ENCODE results near the gene C10orf88.

C10orf88 gene

GRCh38 chr10:122992031-122992585 is 38.1 kb upstream of the C10orf88 start:
- H3K27ac ChIP-seq (ENCODE audit: low read length): no peak overlapping the region
- DNase-seq (ENCODE audit: low read depth, low spot score): no peak
- WGBS (ENCODE audit: insufficient coverage, insufficient read length): no CpG with 5 or more reads among the region's 1 CpG
- no peaks in the 10 kb centered on the region for H3K9me3 ChIP-seq (ENCODE audit: control insufficient read depth, insufficient read depth, low read length)
- no peak overlapping the region for H3K4me3 ChIP-seq (ENCODE audit: low read length)
- no peaks in the 10 kb centered on the region for H3K4me1 ChIP-seq (ENCODE audit: control insufficient read depth, insufficient read depth, low read length)
- no peaks in the 10 kb centered on the region; the same call in 1 of the 2 replicates for H3K36me3 ChIP-seq (ENCODE audit: control insufficient read depth, insufficient read depth, low read length)
- no peaks in the 10 kb centered on the region for H3K27me3 ChIP-seq (ENCODE audit: control insufficient read depth, insufficient read depth, low read length)

- Histone ChIP-seq H3K9me3 (ENCODE audit: control insufficient read depth, insufficient read depth, low read length) (no peaks in the 10 kb centered on the region), H3K4me3 (ENCODE audit: low read length) (no peak overlapping the region), H3K27me3 (ENCODE audit: control insufficient read depth, insufficient read depth, low read length) (no peaks in the 10 kb centered on the region), H3K4me1 (ENCODE audit: control insufficient read depth, insufficient read depth, low read length) (no peaks in the 10 kb centered on the region), H3K36me3 (ENCODE audit: control insufficient read depth, insufficient read depth, low read length) (no peaks in the 10 kb centered on the region), H3K27ac (ENCODE audit: low read length) (no peak overlapping the region)
- DNase-seq (ENCODE audit: low read depth, low spot score): no peak
- WGBS (ENCODE audit: insufficient coverage, insufficient read length): no CpG with 5 or more reads among the region's 5 CpGs
These were observed 36.3 kb upstream of the C10orf88 start for GRCh38 chr10:122990278-122990677.

- no CpG with 5 or more reads among the region's 2 CpGs for WGBS (ENCODE audit: insufficient coverage, insufficient read length)
- Histone ChIP-seq H3K27me3 (ENCODE audit: control insufficient read depth, insufficient read depth, low read length) (no peaks in the 10 kb centered on the region), H3K9me3 (ENCODE audit: control insufficient read depth, insufficient read depth, low read length) (no peaks in the 10 kb centered on the region), H3K4me1 (ENCODE audit: control insufficient read depth, insufficient read depth, low read length) (no peaks in the 10 kb centered on the region), H3K4me3 (ENCODE audit: low read length) (no peak overlapping the region), H3K36me3 (ENCODE audit: control insufficient read depth, insufficient read depth, low read length) (no peaks in the 10 kb centered on the region), H3K27ac (ENCODE audit: low read length) (no peak overlapping the region)
- no peak for DNase-seq (ENCODE audit: low read depth, low spot score)
These were observed 34.5 kb upstream of the C10orf88 start for GRCh38 chr10:122988501-122988900.

- no peaks in the 10 kb centered on the region for H3K4me1 ChIP-seq (ENCODE audit: control insufficient read depth, insufficient read depth, low read length)
- H3K36me3 ChIP-seq (ENCODE audit: control insufficient read depth, insufficient read depth, low read length): no peaks in the 10 kb centered on the region
- H3K27me3 ChIP-seq (ENCODE audit: control insufficient read depth, insufficient read depth, low read length): no peaks in the 10 kb centered on the region
- 100% methylated on average over 3 of the region's 6 CpGs for WGBS (ENCODE audit: insufficient coverage, insufficient read length)
- DNase-seq (ENCODE audit: low read depth, low spot score): no peak
- H3K27ac ChIP-seq (ENCODE audit: low read length): no peak overlapping the region
- no peaks in the 10 kb centered on the region for H3K9me3 ChIP-seq (ENCODE audit: control insufficient read depth, insufficient read depth, low read length)
- H3K4me3 ChIP-seq (ENCODE audit: low read length): no peak overlapping the region
These were observed 32.3 kb upstream of the C10orf88 start for GRCh38 chr10:122986335-122986734.

GRCh38 chr10:122984708-122985107 is 30.7 kb upstream of the C10orf88 start:
- H3K36me3 ChIP-seq (ENCODE audit: control insufficient read depth, insufficient read depth, low read length): no peaks in the 10 kb centered on the region
- no peaks in the 10 kb centered on the region for H3K9me3 ChIP-seq (ENCODE audit: control insufficient read depth, insufficient read depth, low read length)
- no peaks in the 10 kb centered on the region for H3K4me1 ChIP-seq (ENCODE audit: control insufficient read depth, insufficient read depth, low read length)
- no peak overlapping the region for H3K27ac ChIP-seq (ENCODE audit: low read length)
- H3K27me3 ChIP-seq (ENCODE audit: control insufficient read depth, insufficient read depth, low read length): no peaks in the 10 kb centered on the region
- no CpG with 5 or more reads among the region's 2 CpGs for WGBS (ENCODE audit: insufficient coverage, insufficient read length)
- no peak overlapping the region for H3K4me3 ChIP-seq (ENCODE audit: low read length)
- no peak for DNase-seq (ENCODE audit: low read depth, low spot score)

GRCh38 chr10:122983898-122984297 is 29.9 kb upstream of the C10orf88 start:
- DNase-seq (ENCODE audit: low read depth, low spot score): no peak
- Histone ChIP-seq H3K27ac (ENCODE audit: low read length) (no peak overlapping the region), H3K27me3 (ENCODE audit: control insufficient read depth, insufficient read depth, low read length) (no peaks in the 10 kb centered on the region), H3K4me3 (ENCODE audit: low read length) (no peak overlapping the region), H3K4me1 (ENCODE audit: control insufficient read depth, insufficient read depth, low read length) (no peaks in the 10 kb centered on the region), H3K36me3 (ENCODE audit: control insufficient read depth, insufficient read depth, low read length) (no peaks in the 10 kb centered on the region), H3K9me3 (ENCODE audit: control insufficient read depth, insufficient read depth, low read length) (no peaks in the 10 kb centered on the region)
- no CpG with 5 or more reads among the region's 6 CpGs for WGBS (ENCODE audit: insufficient coverage, insufficient read length)

GRCh38 chr10:122981066-122981464 is 27.0 kb upstream of the C10orf88 start:
- no CpG with 5 or more reads among the region's 4 CpGs for WGBS (ENCODE audit: insufficient coverage, insufficient read length)

GRCh38 chr10:122980209-122981065 is 26.4 kb upstream of the C10orf88 start, which contains the start of gene PSTK:
PSTK (plus strand) TSS chr10:122980401; CDS start chr10:122980480, 79 bp downstream.
- no CpG with 5 or more reads among the region's 73 CpGs for WGBS (ENCODE audit: insufficient coverage, insufficient read length)
- peak within 1 kb of the TSS; percentile 85; the same call in 1 of the 2 replicates for H3K4me3 ChIP-seq (ENCODE audit: low read length)
- H3K27me3 ChIP-seq (ENCODE audit: control insufficient read depth, insufficient read depth, low read length): no peaks in the 10 kb centered on the region

More at GRCh38 chr10:122981066-122981464, 27.0 kb upstream of the C10orf88 start:
- DNase-seq (ENCODE audit: low read depth, low spot score): peak; percentile 5
- Histone ChIP-seq H3K4me1 (ENCODE audit: control insufficient read depth, insufficient read depth, low read length) (no peaks in the 10 kb centered on the region), H3K36me3 (ENCODE audit: control insufficient read depth, insufficient read depth, low read length) (no peaks in the 10 kb centered on the region), H3K27me3 (ENCODE audit: control insufficient read depth, insufficient read depth, low read length) (no peaks in the 10 kb centered on the region), H3K4me3 (ENCODE audit: low read length) (no peak overlapping the region; the same call in 1 of the 2 replicates), H3K27ac (ENCODE audit: low read length) (no peak overlapping the region), H3K9me3 (ENCODE audit: control insufficient read depth, insufficient read depth, low read length) (no peaks in the 10 kb centered on the region)

GRCh38 chr10:122974543-122975064 is 20.6 kb upstream of the C10orf88 start:
- Histone ChIP-seq H3K4me3 (ENCODE audit: low read length) (no peak overlapping the region), H3K27ac (ENCODE audit: low read length) (no peak overlapping the region), H3K27me3 (ENCODE audit: control insufficient read depth, insufficient read depth, low read length) (no peaks in the 10 kb centered on the region), H3K36me3 (ENCODE audit: control insufficient read depth, insufficient read depth, low read length) (no peaks in the 10 kb centered on the region), H3K9me3 (ENCODE audit: control insufficient read depth, insufficient read depth, low read length) (no peaks in the 10 kb centered on the region), H3K4me1 (ENCODE audit: control insufficient read depth, insufficient read depth, low read length) (no peaks in the 10 kb centered on the region)
- DNase-seq (ENCODE audit: low read depth, low spot score): no peak
- WGBS (ENCODE audit: insufficient coverage, insufficient read length): no CpG with 5 or more reads among the region's 3 CpGs

More at GRCh38 chr10:122980209-122981065, 26.4 kb upstream of the C10orf88 start, which contains the start of gene PSTK:
- Histone ChIP-seq H3K4me1 (ENCODE audit: control insufficient read depth, insufficient read depth, low read length) (no peaks in the 10 kb centered on the region), H3K36me3 (ENCODE audit: control insufficient read depth, insufficient read depth, low read length) (no peaks in the 10 kb centered on the region), H3K27ac (ENCODE audit: low read length) (no peak within 1 kb of the TSS), H3K9me3 (ENCODE audit: control insufficient read depth, insufficient read depth, low read length) (no peaks in the 10 kb centered on the region)
- DNase-seq (ENCODE audit: low read depth, low spot score): peak; percentile 76

GRCh38 chr10:122974023-122974422 is 20.0 kb upstream of the C10orf88 start:
- DNase-seq (ENCODE audit: low read depth, low spot score): no peak
- WGBS (ENCODE audit: insufficient coverage, insufficient read length): no CpG with 5 or more reads among the region's 5 CpGs

More at GRCh38 chr10:122974023-122974422, 20.0 kb upstream of the C10orf88 start:
- Histone ChIP-seq H3K4me1 (ENCODE audit: control insufficient read depth, insufficient read depth, low read length) (no peaks in the 10 kb centered on the region), H3K4me3 (ENCODE audit: low read length) (no peak overlapping the region), H3K27me3 (ENCODE audit: control insufficient read depth, insufficient read depth, low read length) (no peaks in the 10 kb centered on the region), H3K9me3 (ENCODE audit: control insufficient read depth, insufficient read depth, low read length) (no peaks in the 10 kb centered on the region), H3K36me3 (ENCODE audit: control insufficient read depth, insufficient read depth, low read length) (no peaks in the 10 kb centered on the region), H3K27ac (ENCODE audit: low read length) (no peak overlapping the region)

Measured in iPS DF 6.9 (cell line).